PFSK-1 (cell line): Measurements from ENCODE around the gene KIAA1958.

Experiments
- FOXP2 ChIP-seq: optimal IDR thresholded peaks from 2 replicates; pipeline ENCODE3; 2011; ENCODE audit warnings: borderline replicate concordance, control low read depth, inconsistent platforms; ENCODE audit not compliant: insufficient read depth; ENCODE audit errors: extremely low read length, extremely low read depth
- POLR2AphosphoS5 ChIP-seq: IDR thresholded peaks from 2 replicates; pipeline ENCODE4 v1.6.1; 2012; ENCODE audit warnings: low read depth, mild to moderate bottlenecking, control low read depth, low read length, moderate library complexity
- REST ChIP-seq, 2 experiments: IDR thresholded peaks; 2 replicates each; pipeline versions ENCODE4 v1.6.1 to v1.8.0; 2011 to 2012; ENCODE audit warnings: low read depth in 2 of 2, low read length in 2 of 2, control low read depth in 1 of 2, inconsistent platforms in 1 of 2, mild to moderate bottlenecking in 1 of 2, moderate library complexity in 1 of 2; ENCODE audit not compliant: insufficient read depth in 1 of 2
- SIN3A ChIP-seq: IDR thresholded peaks from 2 replicates; pipeline ENCODE4 v1.6.1; 2012; ENCODE audit warnings: mild to moderate bottlenecking, low read length, moderate library complexity, borderline replicate concordance; ENCODE audit not compliant: insufficient read depth
- TAF1 ChIP-seq: IDR thresholded peaks from 2 replicates; pipeline ENCODE4 v1.6.1; 2012; ENCODE audit warnings: low read length, control low read depth, borderline replicate concordance; ENCODE audit not compliant: insufficient read depth

KIAA1958 gene

GRCh38 chr9:112533660-112534059 lies 47.0 kb downstream of the KIAA1958 start:
- no peak for TF ChIP-seq SIN3A
- TF ChIP-seq REST (IDR thresholded peaks at IDR 0.05; ENCODE audit: insufficient read depth in 1 of 2, low read depth in 2 of 2, low read length in 2 of 2): no peak
- TF ChIP-seq FOXP2: no peak
- TF ChIP-seq POLR2AphosphoS5: no peak
- TF ChIP-seq TAF1: no peak

- no peak for TF ChIP-seq REST (IDR thresholded peaks at IDR 0.05; ENCODE audit: insufficient read depth in 1 of 2, low read depth in 2 of 2, low read length in 2 of 2)
- TF ChIP-seq POLR2AphosphoS5: no peak
- TF ChIP-seq FOXP2: no peak
- TF ChIP-seq SIN3A: no peak
- no peak for TF ChIP-seq TAF1
These were observed 48.7 kb downstream of the KIAA1958 start for GRCh38 chr9:112535301-112535700.

GRCh38 chr9:112535811-112536210 lies 49.2 kb downstream of the KIAA1958 start:
- TF ChIP-seq TAF1 (no peak), FOXP2 (no peak), REST (IDR thresholded peaks at IDR 0.05; ENCODE audit: insufficient read depth in 1 of 2, low read depth in 2 of 2, low read length in 2 of 2) (no peak), POLR2AphosphoS5 (no peak), SIN3A (no peak)

GRCh38 chr9:112537561-112537960 lies 50.9 kb downstream of the KIAA1958 start:
- TF ChIP-seq TAF1 (no peak), REST (IDR thresholded peaks at IDR 0.05; ENCODE audit: insufficient read depth in 1 of 2, low read depth in 2 of 2, low read length in 2 of 2) (no peak), FOXP2 (no peak), POLR2AphosphoS5 (no peak), SIN3A (no peak)

- TF ChIP-seq FOXP2 (no peak), POLR2AphosphoS5 (no peak), TAF1 (no peak), SIN3A (no peak), REST (IDR thresholded peaks at IDR 0.05; ENCODE audit: insufficient read depth in 1 of 2, low read depth in 2 of 2, low read length in 2 of 2) (no peak)
These were observed 54.2 kb downstream of the KIAA1958 start for GRCh38 chr9:112540800-112541199.
